Transverse colon (tissue), 4 donors: ENCODE results near the gene MEX3A. TPM values are rescaled to one million over a fixed set of nuclear protein-coding genes. Genes with fewer than 3 reads are reported as not detected.

Experiments
- DNase-seq: peaks from one replicate; pipeline ENCODE4 v3.0.0-alpha.2; 2019
- H3K27ac ChIP-seq, 4 donors: fragments of 200-600 bp; sonication (generic); 2 replicates each; pipeline ENCODE4 v1.5.1; 2016 to 2018; ENCODE audit warnings: inconsistent platforms in 4 of 4
- H3K27me3 ChIP-seq: fragments of 200-600 bp; sonication (generic); 2 replicates; pipeline ENCODE4 v1.5.1; 2017; ENCODE audit warnings: inconsistent platforms
- H3K36me3 ChIP-seq, 4 donors: fragments of 200-600 bp; sonication (generic); 2 replicates each; pipeline ENCODE4 v1.5.1; 2017 to 2019; ENCODE audit warnings: inconsistent platforms in 4 of 4
- H3K4me1 ChIP-seq, 4 donors: fragments of 200-600 bp; sonication (generic); 2 replicates each; pipeline ENCODE4 v1.5.1; 2017 to 2020; ENCODE audit warnings: inconsistent platforms in 4 of 4
- H3K4me3 ChIP-seq, 4 donors: fragments of 200-600 bp; sonication (generic); 1 replicate in 1 of 4; 2 replicates in 3 of 4; pipeline versions ENCODE4 v1.5.1 to v1.6.1; 2017 to 2019; ENCODE audit warnings: inconsistent platforms in 4 of 4
- H3K9me3 ChIP-seq, 2 donors: fragments of 200-600 bp; sonication (generic); 2 replicates each; pipeline ENCODE4 v1.5.1; 2017 to 2019; ENCODE audit warnings: inconsistent platforms in 2 of 2
- EP300 ChIP-seq: sonication (generic); formaldehyde crosslinking; IDR thresholded peaks from one replicate; pipeline ENCODE4 v1.6.1; 2017; ENCODE audit warnings: antibody characterized with exemption, low read depth
- POLR2A ChIP-seq: fragments of 450-650 bp; IDR thresholded peaks from one replicate; pipeline ENCODE4 v1.6.1; 2016; ENCODE audit warnings: antibody characterized with exemption, mild to moderate bottlenecking, moderate library complexity
- POLR2AphosphoS5 ChIP-seq, 3 donors: sonication (generic); formaldehyde crosslinking; IDR thresholded peaks; one replicate each; pipeline ENCODE4 v1.6.1; 2016; ENCODE audit warnings: antibody characterized with exemption in 3 of 3
- WGBS, 2 donors: methylation state at CpG; one replicate each; pipeline ENCODE4 v1.1.5; 2018; ENCODE audit warnings: low coverage in 1 of 2; 5-methylcytosine and 5-hydroxymethylcytosine counted together
- in situ Hi-C, 4 donors: fragments of 200-750 bp; cut with MboI; loops; one replicate each; pipeline versions ENCODE4 v1.15.0 to v1.15.1; 2017; ENCODE audit warnings: low sequenced_read_pairs in 3 of 4, low pct_ligation_motif_present in 1 of 4, low pct_unique_long_range_greater_than_20kb in 1 of 4
- intact Hi-C: fragments of 100-400 bp; cut with DNase I; formaldehyde crosslinking; loops from one replicate; pipeline ENCODE4 v1.15.1; 2023; ENCODE audit warnings: low total_unique reads
- total RNA-seq, 4 donors: library from RNA; depleted of rRNA; stranded (reverse); fragments of >200 nt; gene quantifications; one replicate each; pipeline ENCODE4 v1.1.0, GENCODE V29; 2016
- TF ChIP-seq, protein P1 (sequence below), 5 experiments: fragments of 200-600 bp in 3 of 5; fragments of 450-650 bp in 2 of 5; sonication (generic) in 3 of 5; IDR thresholded peaks; 1 replicate in 2 of 5; 2 replicates in 3 of 5; pipeline ENCODE4 v1.5.1; 2016 to 2017; ENCODE audit warnings: antibody characterized with exemption in 5 of 5, inconsistent platforms in 3 of 5, mild to moderate bottlenecking in 2 of 5, moderate library complexity in 1 of 5

The MEX3A gene, protein sequence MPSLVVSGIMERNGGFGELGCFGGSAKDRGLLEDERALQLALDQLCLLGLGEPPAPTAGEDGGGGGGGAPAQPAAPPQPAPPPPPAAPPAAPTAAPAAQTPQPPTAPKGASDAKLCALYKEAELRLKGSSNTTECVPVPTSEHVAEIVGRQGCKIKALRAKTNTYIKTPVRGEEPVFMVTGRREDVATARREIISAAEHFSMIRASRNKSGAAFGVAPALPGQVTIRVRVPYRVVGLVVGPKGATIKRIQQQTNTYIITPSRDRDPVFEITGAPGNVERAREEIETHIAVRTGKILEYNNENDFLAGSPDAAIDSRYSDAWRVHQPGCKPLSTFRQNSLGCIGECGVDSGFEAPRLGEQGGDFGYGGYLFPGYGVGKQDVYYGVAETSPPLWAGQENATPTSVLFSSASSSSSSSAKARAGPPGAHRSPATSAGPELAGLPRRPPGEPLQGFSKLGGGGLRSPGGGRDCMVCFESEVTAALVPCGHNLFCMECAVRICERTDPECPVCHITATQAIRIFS
- under 1 TPM in 3 of 4 donors, not detected in 1; 0.14 to 0.60 (median 0.48) TPM for total RNA-seq

DNA sequence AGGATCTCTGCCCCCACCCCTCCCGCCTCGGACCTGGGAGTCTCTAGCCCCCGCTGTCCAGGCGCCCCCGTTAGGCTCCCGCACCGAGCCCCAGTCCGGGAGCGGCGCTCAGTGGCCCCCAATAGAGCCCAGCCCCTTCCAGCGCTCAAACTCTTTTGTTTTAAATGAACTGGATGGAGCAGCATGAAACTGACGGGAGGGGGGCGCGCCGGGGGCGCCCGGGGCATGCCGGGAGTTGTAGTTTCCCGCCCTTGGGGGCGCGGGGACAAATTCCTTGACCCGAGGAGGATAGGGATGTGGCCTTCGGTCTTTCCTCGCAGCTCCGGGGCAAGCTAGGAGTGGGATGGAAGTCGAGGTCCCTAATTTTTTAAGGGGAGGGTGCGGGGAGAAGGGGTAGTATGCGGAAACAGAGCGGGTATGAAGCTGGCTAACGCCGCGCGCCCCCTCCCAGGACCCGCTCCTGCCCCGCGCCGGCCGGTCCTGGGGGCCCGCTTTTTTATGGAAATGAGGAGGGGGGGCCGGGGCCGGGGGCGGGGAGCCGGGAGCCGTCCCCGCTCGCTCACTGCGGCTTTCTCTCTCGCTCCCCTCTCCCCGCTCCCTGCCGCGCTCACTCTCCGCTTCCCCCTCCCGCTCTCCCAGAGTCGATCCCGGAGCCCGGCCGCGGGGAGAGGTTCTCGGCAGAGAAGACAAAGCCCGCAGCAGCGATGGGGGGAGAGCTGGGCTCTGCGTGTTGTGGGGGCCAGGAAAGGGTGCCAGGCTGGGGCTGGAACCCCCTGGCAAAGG lies at the start of gene MEX3A:
TSS of gene MEX3A (minus strand) at position 157 of the 783 bp plus-strand sequence. CDS start 467 bp downstream, outside the sequence.
- TF ChIP-seq EP300, result no peak
- TF ChIP-seq, protein P1, sequence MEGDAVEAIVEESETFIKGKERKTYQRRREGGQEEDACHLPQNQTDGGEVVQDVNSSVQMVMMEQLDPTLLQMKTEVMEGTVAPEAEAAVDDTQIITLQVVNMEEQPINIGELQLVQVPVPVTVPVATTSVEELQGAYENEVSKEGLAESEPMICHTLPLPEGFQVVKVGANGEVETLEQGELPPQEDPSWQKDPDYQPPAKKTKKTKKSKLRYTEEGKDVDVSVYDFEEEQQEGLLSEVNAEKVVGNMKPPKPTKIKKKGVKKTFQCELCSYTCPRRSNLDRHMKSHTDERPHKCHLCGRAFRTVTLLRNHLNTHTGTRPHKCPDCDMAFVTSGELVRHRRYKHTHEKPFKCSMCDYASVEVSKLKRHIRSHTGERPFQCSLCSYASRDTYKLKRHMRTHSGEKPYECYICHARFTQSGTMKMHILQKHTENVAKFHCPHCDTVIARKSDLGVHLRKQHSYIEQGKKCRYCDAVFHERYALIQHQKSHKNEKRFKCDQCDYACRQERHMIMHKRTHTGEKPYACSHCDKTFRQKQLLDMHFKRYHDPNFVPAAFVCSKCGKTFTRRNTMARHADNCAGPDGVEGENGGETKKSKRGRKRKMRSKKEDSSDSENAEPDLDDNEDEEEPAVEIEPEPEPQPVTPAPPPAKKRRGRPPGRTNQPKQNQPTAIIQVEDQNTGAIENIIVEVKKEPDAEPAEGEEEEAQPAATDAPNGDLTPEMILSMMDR (IDR thresholded peaks at IDR 0.05), result no peak
- no peak for TF ChIP-seq POLR2A
- no peak for TF ChIP-seq POLR2AphosphoS5 (IDR thresholded peaks at IDR 0.05)
- Histone ChIP-seq H3K27ac (peak within 1 kb of the TSS; percentile 50 to 72 (median 60)), H3K4me1 (peaks cover 0 to 27% (median 16%) of the 10 kb centered on the region in 4 donors), H3K36me3 (no peaks in the 10 kb centered on the region), H3K9me3 (no peaks in the 10 kb centered on the region), H3K4me3 (peak within 1 kb of the TSS; percentile 53 to 90 (median 69)), H3K27me3 (no peaks in the 10 kb centered on the region)
- in situ Hi-C loops, result loop anchor here in 1 of 4 donors (25.0 kb wide), 1 partner anchor 130 kb away; the partner anchor contains the start of gene PMF1
- DNase-seq, result peak; percentile 80
- intact Hi-C loops, result no loop called here
- 1% methylated on average over 61 of the region's 62 CpGs; no CpG with 5 or more reads in 1 of the 2 donors for WGBS, 2 donors

DNA sequence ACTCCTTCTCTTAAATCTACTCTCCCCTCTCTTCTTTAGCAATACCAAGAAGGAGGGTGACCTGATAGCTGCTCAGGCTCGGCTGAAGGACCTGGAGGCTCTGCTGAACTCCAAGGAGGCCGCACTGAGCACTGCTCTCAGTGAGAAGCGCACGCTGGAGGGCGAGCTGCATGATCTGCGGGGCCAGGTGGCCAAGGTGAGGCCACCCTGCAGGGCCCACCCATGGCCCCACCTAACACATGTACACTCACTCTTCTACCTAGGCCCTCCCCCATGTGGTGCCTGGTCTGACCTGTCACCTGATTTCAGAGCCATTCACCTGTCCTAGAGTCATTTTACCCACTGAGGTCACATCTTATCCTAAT lies 48.3 kb upstream of the MEX3A start:
- Histone ChIP-seq H3K36me3 (peaks cover 0 to 49% (median 27%) of the 10 kb centered on the region in 4 donors), H3K4me3 (no peak overlapping the region), H3K9me3 (no peaks in the 10 kb centered on the region), H3K27ac (peak overlapping the region; percentile 96 to 100 (median 98)), H3K27me3 (no peaks in the 10 kb centered on the region), H3K4me1 (peaks cover 44 to 52% (median 50%) of the 10 kb centered on the region in 4 donors)
- intact Hi-C loops (loop anchor here (2.0 kb wide), 1 partner anchor 34 kb away; no protein-coding TSS in a partner anchor), in situ Hi-C loops (loop anchor here in 3 of 4 donors (5.0 kb wide), 3 partner anchors 33 to 43 kb away; no protein-coding TSS in a partner anchor)
- TF ChIP-seq POLR2A (no peak), POLR2AphosphoS5 (IDR thresholded peaks at IDR 0.05) (no peak)
- TF ChIP-seq, protein P1 (IDR thresholded peaks at IDR 0.05), result peak in 2 of 5 experiments; percentile 6 to 8
- 83% methylated on average over 6 of the region's 6 CpGs; no CpG with 5 or more reads in 1 of the 2 donors for WGBS, 2 donors
- no peak for DNase-seq

DNA sequence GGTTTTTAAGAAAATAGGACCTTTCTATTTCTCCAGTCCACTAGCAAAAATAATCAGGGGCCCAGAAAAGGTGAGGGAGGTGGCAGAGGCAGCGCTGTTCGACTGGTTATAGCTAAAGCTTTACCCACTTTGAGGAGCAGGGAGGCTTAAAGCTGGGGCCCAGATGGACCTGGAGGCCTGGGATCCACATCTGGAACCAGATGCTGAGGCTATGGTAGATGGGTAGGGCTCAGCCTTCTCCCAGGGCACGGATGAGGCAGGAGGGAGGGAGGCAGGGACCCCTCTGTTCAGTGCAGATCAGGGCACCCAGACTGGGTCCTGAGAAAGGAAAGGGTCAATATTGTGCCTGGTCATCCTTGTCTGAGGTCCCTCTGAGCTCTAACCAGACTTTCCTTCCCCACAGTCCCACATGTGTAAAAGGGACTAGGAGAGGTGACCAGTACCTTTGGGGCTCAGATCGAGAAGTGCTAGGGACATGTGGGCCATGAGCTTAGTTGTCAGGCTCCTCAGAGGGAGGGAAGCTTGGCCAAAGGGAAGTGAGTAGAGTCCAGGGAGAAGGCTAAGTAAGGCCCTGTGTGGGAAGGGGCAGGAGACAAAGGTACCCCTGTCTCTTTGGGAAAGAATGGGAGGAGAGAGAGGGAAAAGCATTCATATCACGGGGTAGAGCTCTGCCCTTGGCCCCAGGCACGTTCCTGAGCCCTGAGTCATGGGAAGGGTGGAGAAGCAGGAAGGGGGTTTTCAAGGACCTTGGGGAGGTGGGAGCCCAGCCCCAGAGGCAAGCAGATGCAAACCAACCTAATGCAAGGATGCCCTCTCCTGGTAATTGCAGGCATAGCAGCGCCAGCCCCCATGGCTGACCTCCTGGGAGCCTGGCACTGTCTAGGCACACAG lies 47.7 kb upstream of the MEX3A start:
- WGBS, 2 donors, result 9 to 37% methylated on average over 1 to 7 of the region's 7 CpGs
- intact Hi-C loops, result loop anchor here (2.0 kb wide), 1 partner anchor 33 kb away; no protein-coding TSS in a partner anchor
- no peaks in the 10 kb centered on the region for H3K27me3 ChIP-seq
- no peaks in the 10 kb centered on the region for H3K9me3 ChIP-seq
- peaks cover 0 to 43% (median 23%) of the 10 kb centered on the region in 4 donors for H3K36me3 ChIP-seq
- peak overlapping the region in 1 of 4 donors; percentile 18 for H3K4me3 ChIP-seq
- peaks cover 50 to 58% (median 56%) of the 10 kb centered on the region in 4 donors for H3K4me1 ChIP-seq
- TF ChIP-seq POLR2AphosphoS5 (IDR thresholded peaks at IDR 0.05) (peak; percentile 64 to 73 (median 69)), EP300 (no peak), POLR2A (peak; percentile 31)
- TF ChIP-seq, protein P1 (IDR thresholded peaks at IDR 0.05), result peak; percentile 95 to 99 (median 97)
- in situ Hi-C loops, result loop anchor here in 3 of 4 donors (5.0 kb wide), 3 partner anchors 33 to 43 kb away; no protein-coding TSS in a partner anchor
- peak overlapping the region; percentile 96 to 100 (median 98) for H3K27ac ChIP-seq
- DNase-seq, result peak; percentile 88
